NCI-H2196 treated with DMSO at 0.1 percent for 48 hours (cell line): ENCODE results near the gene ZNF19.

Experiments
- DNase-seq: peaks from one replicate; lab custom pipeline; 2025; ENCODE audit not compliant: unreplicated experiment; lab: John Stamatoyannopoulos, UW

Gene ZNF19

GRCh38 chr16:71491054-71491453 lies 1.9 kb upstream of the ZNF19 start:
- DNase-seq, result no peak

DNA sequence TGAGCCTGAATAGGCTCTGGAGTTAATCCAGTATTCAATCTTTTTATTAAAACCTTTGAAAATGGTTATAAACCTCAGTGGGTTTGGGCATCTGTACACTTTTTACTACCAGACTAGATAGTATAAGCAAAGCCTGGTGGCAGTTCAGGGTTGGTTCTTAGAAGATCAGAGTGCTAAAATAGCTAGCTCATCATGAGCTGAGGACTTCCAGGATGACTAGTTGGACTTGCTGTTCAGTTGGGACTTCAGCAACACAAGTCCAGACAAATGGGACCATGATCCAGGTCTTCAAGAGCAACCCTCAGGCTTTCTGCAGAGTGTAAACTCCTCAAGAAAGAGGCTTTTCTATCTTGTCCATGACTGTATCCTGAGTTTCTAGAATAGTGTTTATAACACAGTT lies 1.2 kb upstream of the ZNF19 start:
- no peak for DNase-seq

GRCh38 chr16:71484006-71484893 lies 4.9 kb downstream of the ZNF19 start:
- DNase-seq, result peak; percentile 54

DNA sequence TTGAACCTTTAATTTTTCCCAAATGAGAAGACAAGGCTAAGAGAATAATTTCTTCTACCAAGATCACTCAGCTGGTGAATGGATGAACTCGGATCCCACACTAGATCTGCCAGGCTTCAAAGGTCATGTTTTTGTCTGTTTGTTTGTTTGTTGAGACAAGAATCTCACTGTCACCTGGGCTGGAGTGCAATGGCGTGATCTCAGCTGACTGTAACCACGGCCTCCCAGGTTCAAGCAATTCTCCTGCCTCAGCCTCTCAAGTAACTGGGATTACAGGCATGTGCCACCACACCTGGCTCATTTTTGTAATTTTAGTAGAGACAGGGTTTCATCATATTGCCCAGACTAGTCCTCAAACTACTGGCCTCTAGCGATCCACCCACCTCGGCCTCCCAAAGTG lies 6.6 kb downstream of the ZNF19 start:
- no peak for DNase-seq

DNA sequence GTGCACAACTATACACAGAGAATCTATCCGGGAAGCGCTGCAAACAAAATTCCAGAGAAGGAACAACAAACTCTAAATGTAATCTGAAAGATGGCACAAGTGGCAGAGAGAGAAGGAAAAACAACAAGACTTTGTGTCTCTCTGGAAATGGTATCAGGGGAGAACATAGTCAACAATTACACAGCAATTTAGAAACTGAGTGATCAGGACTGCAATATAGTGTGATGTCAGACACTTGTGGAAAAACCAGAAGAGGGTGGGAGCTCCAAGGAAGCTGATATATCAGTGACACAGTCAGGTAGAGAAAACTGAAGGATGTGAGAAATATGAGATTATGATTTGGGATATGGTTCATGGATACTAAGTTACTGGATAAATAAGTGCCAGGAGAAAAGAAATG lies 8.2 kb downstream of the ZNF19 start:
- DNase-seq, result no peak

DNA sequence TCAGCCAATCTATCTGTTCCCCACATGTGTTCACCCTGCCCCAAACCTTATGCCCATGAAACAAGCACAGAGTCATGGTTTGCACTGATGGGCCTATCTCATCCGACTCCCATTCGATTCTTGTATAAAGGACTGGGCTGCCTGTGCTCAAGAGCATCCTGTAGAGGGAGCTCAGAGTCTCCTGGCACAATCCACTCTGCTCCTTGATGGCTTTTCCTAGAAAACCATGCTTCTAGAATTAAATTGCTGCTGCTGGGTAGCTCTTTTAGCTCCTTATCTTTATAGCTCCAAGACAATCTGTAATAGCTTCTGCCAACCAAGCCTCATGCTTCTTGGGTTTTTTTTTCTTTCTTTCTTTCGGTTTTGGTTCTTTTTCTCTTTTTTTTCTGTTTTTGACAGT lies 9.7 kb downstream of the ZNF19 start:
- DNase-seq, result no peak

GRCh38 chr16:71476457-71477124 lies 12.5 kb downstream of the ZNF19 start:
- DNase-seq, result no peak

DNA sequence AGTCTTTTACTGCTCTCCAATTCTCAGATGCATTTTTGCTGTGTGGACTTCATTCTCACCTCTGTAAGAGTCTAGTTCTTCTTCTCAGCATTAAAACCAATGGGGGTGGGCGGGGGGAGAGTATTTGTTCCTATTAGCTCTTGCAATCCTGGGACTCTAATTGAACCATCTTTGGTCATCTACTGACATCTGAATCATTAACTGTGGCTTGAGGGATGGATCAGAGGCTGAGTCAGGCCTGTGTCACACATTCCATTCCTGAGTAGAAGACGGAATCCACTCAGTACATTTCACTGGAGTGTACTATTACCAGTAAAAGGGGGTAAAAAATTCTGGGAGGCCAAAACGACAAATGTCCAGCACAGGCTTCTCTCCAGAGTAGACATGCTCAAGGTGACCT lies 14.3 kb downstream of the ZNF19 start:
- DNase-seq, result no peak

DNA sequence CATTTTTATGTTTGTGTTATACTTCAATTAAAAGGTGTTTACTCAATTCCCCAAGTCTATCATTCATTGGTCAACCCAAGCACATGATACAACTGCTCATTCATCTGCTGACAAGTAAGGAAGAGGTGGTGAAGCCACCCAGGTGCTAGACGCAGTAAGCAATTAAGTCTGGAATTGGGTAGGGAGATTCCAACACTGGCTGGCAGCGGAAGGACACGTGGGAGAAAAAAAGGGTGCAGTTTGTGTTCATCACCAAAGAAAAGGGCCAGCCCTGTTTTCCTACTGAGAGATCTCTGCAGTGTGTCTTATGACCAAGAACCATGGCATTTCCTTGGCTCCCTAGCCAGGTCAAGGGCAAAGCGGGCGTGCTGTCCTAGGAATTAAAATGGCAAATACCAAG lies 15.2 kb downstream of the ZNF19 start:
- no peak for DNase-seq

DNA sequence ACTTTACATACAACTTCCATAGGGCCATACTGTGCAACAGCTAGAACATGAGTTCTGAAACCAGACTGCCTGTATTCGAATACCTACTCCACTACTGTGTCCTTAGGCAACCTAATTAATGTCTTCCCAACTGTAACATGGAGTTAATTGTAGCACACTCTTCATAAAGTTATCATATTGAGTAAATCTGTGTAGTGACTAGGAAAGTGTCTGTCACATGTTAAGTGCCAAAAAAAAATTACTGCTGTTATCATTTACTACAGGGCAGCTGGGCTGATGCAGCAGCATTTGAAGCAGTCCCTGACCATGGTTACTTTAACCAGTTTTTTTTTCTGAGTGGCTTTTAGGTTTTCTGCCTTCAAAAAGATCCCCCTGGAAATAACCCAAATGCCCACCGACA lies 16.2 kb downstream of the ZNF19 start:
- DNase-seq, result no peak

- no peak for DNase-seq
Measured at GRCh38 chr16:71472051-71472450, 17.1 kb downstream of the ZNF19 start.

DNA sequence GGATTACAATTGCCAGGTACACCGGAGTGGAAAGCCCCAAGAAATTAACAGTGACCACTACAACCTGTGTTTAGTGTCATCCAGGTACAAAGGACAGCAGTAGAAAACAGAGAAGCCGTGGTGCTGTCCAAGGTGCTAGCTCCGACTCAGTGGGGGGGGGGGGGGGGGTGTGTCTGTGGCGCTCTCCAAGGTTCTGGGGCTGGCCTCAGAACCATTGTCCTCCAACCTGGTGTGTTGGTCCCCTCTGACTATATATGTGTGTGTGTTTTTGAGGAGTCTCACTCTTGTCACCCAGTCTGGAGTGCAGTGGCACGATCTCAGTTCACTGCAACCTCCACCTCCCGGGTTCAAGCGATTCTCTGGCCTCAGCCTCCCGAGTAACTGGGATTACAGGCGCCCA lies 21.3 kb downstream of the ZNF19 start:
- no peak for DNase-seq

DNA sequence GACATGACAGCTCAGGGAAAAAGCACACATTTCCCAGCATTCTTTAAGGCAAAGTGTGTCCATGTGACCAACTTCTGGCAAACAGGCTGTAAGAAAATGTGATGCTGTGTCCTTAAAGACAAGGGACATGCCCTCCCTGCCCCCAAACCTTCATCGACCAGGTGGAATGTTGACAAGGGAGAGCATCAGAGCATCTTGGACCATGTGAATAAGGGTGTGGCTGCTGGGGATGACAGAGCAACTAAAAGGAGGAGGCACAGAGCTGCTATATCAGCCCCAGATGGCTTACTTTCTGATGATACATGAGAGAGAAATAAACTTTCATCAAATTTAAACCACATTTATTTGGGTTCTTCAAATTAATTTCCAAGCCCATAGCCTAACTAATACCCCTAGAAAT lies 24.9 kb downstream of the ZNF19 start:
- DNase-seq, result no peak

DNA sequence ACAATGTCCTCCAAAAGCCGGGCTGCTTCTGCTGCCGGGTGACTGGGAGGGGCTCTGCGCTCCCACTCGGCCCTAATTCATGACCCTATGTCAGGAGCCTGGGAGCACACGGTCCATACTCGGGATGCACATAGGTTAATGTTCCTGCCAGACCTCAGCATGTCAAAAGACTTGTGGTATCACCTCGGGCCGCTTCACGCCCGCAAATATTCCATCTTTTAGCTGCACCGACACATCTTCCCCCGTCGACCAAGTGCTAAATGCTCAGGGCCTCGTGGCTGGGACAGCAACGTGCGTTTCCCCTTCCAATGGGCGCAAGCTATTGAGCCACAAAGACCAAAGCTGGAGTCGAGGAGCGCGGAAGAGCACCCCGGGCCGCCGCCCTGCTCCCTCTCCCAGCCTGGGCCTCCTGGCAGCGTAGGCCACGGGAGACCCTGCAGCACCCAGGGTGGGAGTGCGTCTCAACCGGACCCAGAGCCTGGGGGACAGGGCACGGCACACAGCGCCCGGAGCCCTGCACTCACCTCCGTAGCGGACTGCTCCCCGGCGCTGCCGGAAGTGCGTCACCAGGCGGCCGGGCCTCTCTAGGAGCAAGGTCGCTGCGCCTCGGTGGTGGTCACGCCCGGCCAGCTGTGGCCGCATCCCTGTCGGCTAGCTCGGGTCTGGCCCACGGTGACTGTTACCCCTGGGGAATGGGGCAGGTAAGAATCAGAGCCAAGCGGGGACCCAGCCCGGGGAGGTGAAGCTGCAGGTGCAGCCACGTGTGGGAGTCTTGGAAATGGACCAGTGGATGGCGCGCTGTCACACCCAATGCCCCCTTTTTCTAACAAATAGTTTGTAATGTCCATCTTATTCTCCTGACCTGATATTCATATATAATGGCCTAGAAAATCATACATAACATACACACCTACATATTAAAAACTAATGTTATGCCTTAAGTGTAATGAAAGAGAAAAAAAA lies 27.2 kb downstream of the ZNF19 start, which contains the start of gene ZNF23:
ZNF23 (minus strand) TSS at position 562 of the 963 bp plus-strand sequence. CDS start 5,451 bp downstream, outside the sequence.
- DNase-seq, result peak; percentile 32

- DNase-seq, result no peak
Measured at GRCh38 chr16:71460941-71461340, 28.2 kb downstream of the ZNF19 start.

DNA sequence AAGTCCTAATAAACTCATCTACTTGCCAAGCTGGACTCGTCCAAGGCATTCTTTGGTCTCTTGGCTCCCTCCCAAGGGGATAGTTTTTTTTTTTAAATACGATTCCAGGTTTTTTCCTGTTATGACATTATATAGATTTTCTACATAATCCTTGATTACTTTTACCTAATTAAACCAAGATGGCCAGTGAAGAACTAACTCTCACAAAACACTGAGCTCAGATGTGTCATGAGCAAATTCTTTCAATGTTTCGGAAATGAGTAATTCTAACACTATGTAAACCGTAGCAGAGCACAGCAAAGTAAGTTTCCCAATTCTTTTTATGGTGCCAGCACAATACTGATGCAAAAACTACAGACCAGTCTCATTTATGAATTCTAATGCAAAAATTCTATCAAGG lies 28.9 kb downstream of the ZNF19 start:
- no peak for DNase-seq

DNA sequence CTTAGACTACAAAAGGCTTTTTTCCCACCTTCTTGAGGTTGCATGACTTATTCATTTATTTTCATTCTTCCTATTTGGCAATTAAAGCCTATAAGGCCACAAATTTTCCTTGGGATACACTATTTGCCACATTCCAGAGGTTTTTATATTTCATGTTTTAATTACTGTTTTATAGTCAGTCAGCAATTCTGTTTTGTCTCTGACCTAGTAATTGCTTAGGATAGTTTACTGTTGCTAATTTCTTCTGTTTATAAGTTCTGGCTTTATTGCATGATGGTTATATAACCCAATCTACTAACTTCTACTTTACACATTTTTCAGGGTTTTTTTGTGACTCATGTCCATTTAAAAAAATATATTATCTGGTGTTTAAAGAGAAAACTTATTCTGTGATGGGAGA lies 29.6 kb downstream of the ZNF19 start:
- DNase-seq, result no peak

DNA sequence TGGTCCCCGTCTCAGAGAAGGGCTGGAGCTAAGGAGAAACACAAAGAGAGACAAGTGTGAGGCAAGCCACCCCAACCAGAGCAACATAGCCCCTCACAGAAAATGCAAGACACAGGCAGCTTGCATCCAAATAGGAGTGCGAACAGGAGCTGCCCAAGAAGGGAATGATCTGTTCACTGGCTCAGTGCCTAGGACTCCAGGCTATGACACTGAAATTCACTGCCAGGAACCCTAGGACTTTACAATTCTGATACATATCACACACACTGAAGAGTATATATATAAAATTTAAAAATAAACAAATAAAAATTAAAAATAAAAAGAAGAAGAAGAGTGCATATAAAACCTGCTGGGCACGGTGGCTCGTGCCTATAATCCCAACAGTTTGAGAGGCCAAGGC lies 32.3 kb downstream of the ZNF19 start:
- DNase-seq, result no peak

- DNase-seq, result no peak
Measured at GRCh38 chr16:71453036-71453435, 36.1 kb downstream of the ZNF19 start.

- DNase-seq, result no peak
Measured at GRCh38 chr16:71449020-71449419, 40.1 kb downstream of the ZNF19 start.

- DNase-seq, result no peak
Measured at GRCh38 chr16:71448274-71448866, 40.8 kb downstream of the ZNF19 start.
